Endothelial cell of umbilical vein (primary cell): ENCODE measurements around the gene PTCH1. TPM values are rescaled to one million over a fixed set of nuclear protein-coding genes. Genes with fewer than 3 reads are reported as not detected.
A peak's percentile ranks its signal among the peaks of the same experiment; 100 is the strongest.

Experiments
- BruUV-seq: library from RNA; stranded (reverse); fragments of 400-500 nt; replicated peaks from 2 replicates; lab custom pipeline; 2021; lab: Mats Ljungman, UMichigan
- CTCF ChIA-PET: fragments of 300-600, 350-600 bp; sonication (Branson Sonifier 250); formaldehyde crosslinking; loops from one replicate; lab custom pipeline; 2021; ENCODE audit warnings: antibody characterized with exemption, inconsistent platforms; lab: Charles Lee
- POLR2A ChIA-PET: fragments of 300-600, 350-600 bp; sonication (Branson Sonifier 250); formaldehyde crosslinking; loops from one replicate; lab custom pipeline; 2021; ENCODE audit warnings: antibody characterized with exemption, inconsistent platforms; lab: Charles Lee
- DNase-seq: peaks from one replicate; pipeline ENCODE4 v3.0.0-alpha.2; 2011; ENCODE audit warnings: low read depth, low spot score
- FAIRE-seq: peaks from 2 replicates; lab custom pipeline; 2011; peaks lifted over from hg19 to GRCh38; lab: Jason Lieb, UNC
- H2AFZ ChIP-seq: 2 replicates; pipeline ENCODE4 v1.6.0; 2012; ENCODE audit warnings: low read depth, low read length, control low read depth, inconsistent platforms
- H3K27ac ChIP-seq: 2 replicates; pipeline ENCODE4 v1.5.1; 2011; ENCODE audit warnings: low read depth, mild to moderate bottlenecking, control low read depth, low read length, moderate library complexity; ENCODE audit not compliant: insufficient read depth
- H3K27me3 ChIP-seq, 2 experiments: 2 replicates each; pipeline versions ENCODE4 v1.6.0 to v1.6.1; 2011; ENCODE audit warnings: low read length in 2 of 2, mixed read lengths in 1 of 2; ENCODE audit not compliant: control insufficient read depth in 2 of 2, insufficient read depth in 2 of 2
- H3K36me3 ChIP-seq, 2 experiments: 2 replicates in 1 of 2; 3 replicates in 1 of 2; pipeline ENCODE4 v1.5.1; 2011; ENCODE audit warnings: low read length in 2 of 2, mild to moderate bottlenecking in 1 of 2, moderate library complexity in 1 of 2; ENCODE audit not compliant: control insufficient read depth in 2 of 2, insufficient read depth in 2 of 2; ENCODE audit errors: extremely low read depth in 1 of 2
- H3K4me1 ChIP-seq: 3 replicates; pipeline ENCODE4 v1.5.1; 2011; ENCODE audit warnings: mild to moderate bottlenecking, low read length; ENCODE audit not compliant: control insufficient read depth, insufficient read depth; ENCODE audit errors: extremely low read depth
- H3K4me2 ChIP-seq: 2 replicates; pipeline ENCODE4 v1.6.1; 2011; ENCODE audit warnings: low read length, control low read depth, mixed read lengths; ENCODE audit not compliant: insufficient read depth
- H3K4me3 ChIP-seq, 3 experiments: fragments of 200-600 bp in 1 of 3; sonication (generic), shearing (Covaris generic) in 1 of 3; replicated peaks in 1 of 3; 2 replicates each; pipeline ENCODE4 v1.5.1; 2011 to 2016; ENCODE audit warnings: control low read depth in 3 of 3, low read length in 3 of 3, mild to moderate bottlenecking in 2 of 3, inconsistent platforms in 1 of 3, low read depth in 1 of 3, moderate library complexity in 1 of 3; ENCODE audit not compliant: insufficient read depth in 1 of 3
- H3K79me2 ChIP-seq: 2 replicates; pipeline ENCODE4 v1.6.0; 2012; ENCODE audit warnings: low read length, inconsistent platforms; ENCODE audit not compliant: control insufficient read depth, insufficient read depth
- H3K9ac ChIP-seq: replicated peaks from 2 replicates; pipeline ENCODE3; 2011; ENCODE audit warnings: low read length, control low read depth; ENCODE audit not compliant: insufficient read depth; ENCODE audit errors: extremely low read depth
- H3K9me1 ChIP-seq: replicated peaks from 3 replicates; pipeline ENCODE4 v1.6.0; 2011; ENCODE audit warnings: mild to moderate bottlenecking, low read length; ENCODE audit not compliant: control insufficient read depth, insufficient read depth; ENCODE audit errors: extremely low read depth
- H3K9me3 ChIP-seq: replicated peaks from 2 replicates; pipeline ENCODE4 v1.5.1; 2012; ENCODE audit warnings: low read length, inconsistent platforms; ENCODE audit not compliant: control insufficient read depth, insufficient read depth
- H4K20me1 ChIP-seq: replicated peaks from 2 replicates; pipeline ENCODE3; 2011; ENCODE audit warnings: mild to moderate bottlenecking, low read length; ENCODE audit not compliant: control insufficient read depth, insufficient read depth; ENCODE audit errors: extremely low read depth
- EZH2 ChIP-seq: IDR thresholded peaks from 2 replicates; pipeline ENCODE4 v1.6.1; 2012; ENCODE audit warnings: borderline replicate concordance, low read depth, mild to moderate bottlenecking, moderate library complexity, low read length, inconsistent platforms; ENCODE audit not compliant: severe bottlenecking
- FOS ChIP-seq: IDR thresholded peaks from 2 replicates; pipeline ENCODE4 v1.6.1; 2011; ENCODE audit warnings: mild to moderate bottlenecking, low read length, moderate library complexity, borderline replicate concordance; ENCODE audit not compliant: insufficient read depth
- GATA2 ChIP-seq: IDR thresholded peaks from 2 replicates; pipeline ENCODE4 v1.7.0; 2011; ENCODE audit warnings: low read depth, mild to moderate bottlenecking, moderate library complexity, mixed read lengths, low read length; ENCODE audit not compliant: insufficient read length, insufficient read depth
- JUN ChIP-seq: IDR thresholded peaks from 2 replicates; pipeline ENCODE4 v1.6.1; 2011; ENCODE audit warnings: borderline replicate concordance, low read depth; ENCODE audit not compliant: insufficient read length, insufficient read depth
- MYC ChIP-seq: IDR thresholded peaks from one replicate; pipeline ENCODE4 v1.6.1; 2011; ENCODE audit warnings: mild to moderate bottlenecking, low read depth, low read length
- POLR2A ChIP-seq: IDR thresholded peaks from 2 replicates; pipeline ENCODE4 v1.6.1; 2012; ENCODE audit warnings: low read depth, mild to moderate bottlenecking, control low read depth, low read length
- POLR2AphosphoS5 ChIP-seq: IDR thresholded peaks from 2 replicates; pipeline ENCODE4 v1.6.1; 2012; ENCODE audit warnings: low read depth, mild to moderate bottlenecking, control low read depth, low read length, moderate library complexity; ENCODE audit not compliant: insufficient read depth
- dilution Hi-C: fragments of 300-500 bp; cut with MboI; formaldehyde crosslinking; loops from one replicate; pipeline ENCODE4 v1.15.0; 2019; ENCODE audit warnings: low sequenced_read_pairs; ENCODE audit not compliant: extremely low pct_ligation_motif_present
- intact Hi-C: fragments of 100-400 bp; cut with micrococcal nuclease; formaldehyde crosslinking; loops from one replicate; pipeline ENCODE4 v1.10.0; 2022
- polyA plus RNA-seq, 4 experiments: library from polyadenylated mRNA; depleted of rRNA in 3 of 4; stranded (reverse) in 3 of 4; unstranded in 1 of 4; fragments of >200 nt; gene quantifications; 2 replicates each; pipeline versions ENCODE4 v1.2.1 to v1.2.3, GENCODE V29; 2011 to 2012; ENCODE audit warnings: missing spikeins in 1 of 4
- total RNA-seq: library from RNA; stranded (reverse); gene quantifications from 2 replicates; pipeline ENCODE4 v1.2.3, GENCODE V29; 2021
- TF ChIP-seq, protein P1 (sequence below): IDR thresholded peaks from 2 replicates; pipeline ENCODE4 v1.6.1; 2011; ENCODE audit not compliant: insufficient read depth, insufficient read length
- TF ChIP-seq, protein P2 (sequence below), 2 donors: IDR thresholded peaks; 1 replicate in 1 of 2; 2 replicates in 1 of 2; pipeline ENCODE4 v1.5.1; 2011; ENCODE audit warnings: low read length in 2 of 2, mild to moderate bottlenecking in 2 of 2, moderate library complexity in 2 of 2, control low read depth in 1 of 2, inconsistent platforms in 1 of 2, low read depth in 1 of 2; ENCODE audit not compliant: insufficient read depth in 1 of 2; ENCODE audit errors: extremely low read depth in 1 of 2

Gene PTCH1
- total and polyA plus RNA-seq, 2 donors (not counting 3 experiments of a cell fraction or from before 2014, with no cell fraction given), result 3.9 to 12.1 TPM

DNA sequence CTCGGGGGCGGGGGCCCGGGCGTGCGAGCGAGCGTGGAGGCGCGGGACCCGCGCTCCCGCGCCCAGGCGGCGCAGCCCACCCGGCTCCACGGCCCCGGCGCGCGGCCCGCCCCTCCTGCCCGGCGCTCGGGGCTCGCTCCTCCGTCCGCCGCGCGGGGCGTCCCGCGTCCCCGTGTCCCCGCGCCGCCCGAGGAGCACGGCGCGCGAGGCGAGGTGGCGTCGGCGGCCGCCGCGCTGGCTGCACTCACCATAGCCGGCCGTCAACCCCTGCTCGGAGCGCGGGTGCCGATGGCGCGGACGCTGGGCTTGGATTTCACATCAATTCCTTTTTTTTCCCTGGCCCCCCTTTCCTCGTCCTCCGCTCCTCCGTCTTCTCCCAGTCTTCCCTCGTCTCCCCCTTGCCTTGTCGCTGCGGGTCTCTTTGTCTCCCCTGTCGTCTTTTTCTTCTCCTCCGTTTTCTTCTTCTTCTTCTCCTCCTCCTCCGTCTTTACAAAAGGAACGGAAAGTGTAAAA is 494 bp downstream of the PTCH1 start:
- intact Hi-C loops, result no loop called here
- H3K36me3 ChIP-seq, result no peaks in the 10 kb centered on the region
- dilution Hi-C loops, result no loop called here
- H4K20me1 ChIP-seq, result no peaks in the 10 kb centered on the region
- no peaks in the 10 kb centered on the region for H3K9me3 ChIP-seq
- peak overlapping the region; percentile 43 for H3K9ac ChIP-seq
- no peak for DNase-seq
- H2AFZ ChIP-seq, result peak overlapping the region; percentile 95
- ChIA-PET POLR2A (no interaction called here), CTCF (interaction anchor here (0.8 kb wide), 1 partner anchor 9 kb away, joined by 3 read pairs; no protein-coding TSS in a partner anchor)
- H3K4me1 ChIP-seq, result peaks cover 28% of the 10 kb centered on the region
- no peak for TF ChIP-seq MYC
- no peak for TF ChIP-seq EZH2
- TF ChIP-seq FOS, result no peak
- TF ChIP-seq, protein P1, sequence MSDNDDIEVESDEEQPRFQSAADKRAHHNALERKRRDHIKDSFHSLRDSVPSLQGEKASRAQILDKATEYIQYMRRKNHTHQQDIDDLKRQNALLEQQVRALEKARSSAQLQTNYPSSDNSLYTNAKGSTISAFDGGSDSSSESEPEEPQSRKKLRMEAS, result no peak
- no peak for TF ChIP-seq POLR2A
- TF ChIP-seq POLR2AphosphoS5, result no peak
- TF ChIP-seq, protein P2, sequence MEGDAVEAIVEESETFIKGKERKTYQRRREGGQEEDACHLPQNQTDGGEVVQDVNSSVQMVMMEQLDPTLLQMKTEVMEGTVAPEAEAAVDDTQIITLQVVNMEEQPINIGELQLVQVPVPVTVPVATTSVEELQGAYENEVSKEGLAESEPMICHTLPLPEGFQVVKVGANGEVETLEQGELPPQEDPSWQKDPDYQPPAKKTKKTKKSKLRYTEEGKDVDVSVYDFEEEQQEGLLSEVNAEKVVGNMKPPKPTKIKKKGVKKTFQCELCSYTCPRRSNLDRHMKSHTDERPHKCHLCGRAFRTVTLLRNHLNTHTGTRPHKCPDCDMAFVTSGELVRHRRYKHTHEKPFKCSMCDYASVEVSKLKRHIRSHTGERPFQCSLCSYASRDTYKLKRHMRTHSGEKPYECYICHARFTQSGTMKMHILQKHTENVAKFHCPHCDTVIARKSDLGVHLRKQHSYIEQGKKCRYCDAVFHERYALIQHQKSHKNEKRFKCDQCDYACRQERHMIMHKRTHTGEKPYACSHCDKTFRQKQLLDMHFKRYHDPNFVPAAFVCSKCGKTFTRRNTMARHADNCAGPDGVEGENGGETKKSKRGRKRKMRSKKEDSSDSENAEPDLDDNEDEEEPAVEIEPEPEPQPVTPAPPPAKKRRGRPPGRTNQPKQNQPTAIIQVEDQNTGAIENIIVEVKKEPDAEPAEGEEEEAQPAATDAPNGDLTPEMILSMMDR (IDR thresholded peaks at IDR 0.05; ENCODE audit: extremely low read depth in 1 of 2, insufficient read depth in 1 of 2, low read depth in 1 of 2, low read length in 2 of 2), result no peak
- TF ChIP-seq JUN, result no peak
- TF ChIP-seq GATA2, result no peak
- H3K79me2 ChIP-seq, result no peaks in the 10 kb centered on the region
- BruUV-seq, result no TSS peak
- peaks cover 5 to 6% of the 10 kb centered on the region in 2 experiments for H3K27me3 ChIP-seq
- peak overlapping the region; percentile 84 for H3K4me2 ChIP-seq
- no peak overlapping the region for H3K27ac ChIP-seq
- FAIRE-seq, result no peak
- peak overlapping the region; percentile 46 to 61 (median 58) for H3K4me3 ChIP-seq
- H3K9me1 ChIP-seq, result no peaks in the 10 kb centered on the region
